ENCODE measurements around the gene MYBPC1.
A peak's percentile ranks its signal among the peaks of the same experiment; 100 is the strongest.
"Not testable (repeated sequence)": the region's sequence is repeated elsewhere in the genome, so short reads cannot be mapped to it uniquely, and the experiment has no call there.

MYBPC1 gene

DNA sequence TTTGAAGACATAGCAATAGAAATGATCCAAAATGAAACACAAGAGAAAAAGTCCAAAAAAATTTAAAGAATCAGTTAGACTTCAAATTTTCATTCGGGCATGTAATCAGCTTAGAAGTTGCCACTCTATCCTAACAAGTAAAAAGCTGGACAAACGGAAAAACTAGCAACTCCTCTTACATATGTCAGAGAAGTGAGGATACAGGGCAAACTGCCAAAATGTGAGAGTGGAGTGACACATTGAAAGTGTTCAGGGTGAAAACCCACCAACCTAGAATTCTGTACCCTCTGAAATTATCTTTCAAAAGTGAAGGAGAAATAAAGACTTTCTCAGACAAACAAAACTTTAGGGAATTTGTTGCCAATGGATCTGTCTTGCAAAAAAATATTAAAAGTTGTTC is 60.6 kb downstream of the MYBPC1 start:
- no peak for DNase-seq

DNA sequence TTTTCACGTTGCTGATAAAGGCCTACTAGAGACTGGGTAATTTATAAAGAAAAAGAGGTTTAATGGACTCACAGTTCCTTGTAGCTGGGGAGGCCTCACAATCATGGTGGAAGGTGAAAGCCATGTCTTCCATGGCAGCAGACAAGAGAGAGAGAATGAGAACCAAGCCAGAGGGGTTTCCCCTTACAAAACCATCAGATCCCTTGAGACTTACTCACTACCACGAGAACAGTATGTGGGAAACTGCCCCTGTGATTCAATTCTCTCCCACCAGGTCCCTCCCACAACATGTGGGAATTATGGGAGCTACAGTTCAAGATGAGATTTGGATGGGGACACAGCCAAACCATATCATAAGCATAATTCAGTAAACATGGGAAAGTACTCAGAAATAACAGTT is 65.9 kb downstream of the MYBPC1 start:
- DNase-seq, result not testable (repeated sequence)

- DNase-seq, result no peak
These were observed 68.5 kb downstream of the MYBPC1 start for GRCh38 chr12:101663298-101663697.

GRCh38 chr12:101664992-101665391 is 70.2 kb downstream of the MYBPC1 start:
- no peak for DNase-seq

DNA sequence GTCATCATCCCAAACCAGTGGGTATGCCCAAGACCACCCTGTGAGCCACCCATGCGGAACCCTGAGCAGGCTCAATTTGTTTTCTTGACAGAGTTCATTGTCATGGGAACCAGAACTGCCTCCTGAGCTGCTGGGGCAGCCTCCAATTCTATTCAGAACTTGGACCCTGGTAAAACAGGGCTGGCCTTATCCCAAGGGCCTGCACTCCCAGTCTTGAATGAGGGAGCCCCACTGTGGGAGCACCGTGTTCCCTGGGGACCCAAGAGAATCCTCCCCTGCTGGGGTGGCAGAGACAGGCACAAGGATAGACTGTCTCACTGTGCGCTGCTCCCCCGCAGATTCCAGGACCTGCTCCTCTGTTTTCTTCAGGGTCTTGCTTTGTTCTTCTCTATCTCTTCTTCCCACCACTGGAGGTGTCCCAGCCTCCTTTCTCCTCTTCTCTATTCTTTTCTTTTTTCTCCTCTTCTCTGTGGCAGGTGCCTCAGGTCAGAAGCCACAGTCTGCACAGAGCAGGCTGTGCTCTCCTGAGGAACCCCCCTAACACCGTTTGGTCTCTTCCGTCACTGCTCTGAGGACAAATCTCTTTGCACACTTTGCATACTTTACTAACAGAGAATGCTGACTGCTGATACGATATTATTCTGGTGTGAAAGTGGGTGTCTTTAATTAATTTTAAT is 71.4 kb downstream of the MYBPC1 start:
- DNase-seq, result no peak

GRCh38 chr12:101667591-101667990 is 72.8 kb downstream of the MYBPC1 start:
- no peak for DNase-seq

DNA sequence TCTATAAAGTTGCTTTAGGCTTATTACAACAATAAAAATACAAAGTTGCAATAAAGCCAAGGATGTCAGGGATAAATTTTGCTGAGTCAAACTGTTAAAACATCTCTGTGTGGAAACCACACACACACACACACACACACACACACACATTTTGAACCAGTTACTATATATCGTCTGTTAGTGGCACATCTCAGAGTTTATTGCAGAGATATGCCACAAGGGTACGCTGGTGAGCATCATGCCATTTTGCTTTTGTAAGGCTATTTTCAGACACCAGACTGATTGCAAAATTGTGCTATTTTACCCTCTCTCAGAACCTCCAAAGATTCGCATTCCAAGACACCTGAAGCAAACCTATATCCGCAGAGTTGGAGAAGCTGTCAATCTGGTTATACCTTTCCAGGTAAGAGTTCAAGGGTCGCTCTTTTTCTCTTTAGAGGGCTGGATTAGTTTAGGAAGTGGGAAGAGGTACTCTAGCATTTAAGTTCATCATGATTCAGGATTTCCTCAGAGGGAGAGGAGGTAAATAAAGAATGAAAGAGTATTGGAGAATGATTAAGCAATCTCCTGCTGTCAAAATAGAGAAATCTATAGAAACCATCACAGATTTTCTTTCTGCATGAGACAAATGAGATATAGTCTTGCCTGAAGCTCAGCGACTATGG is 75.4 kb downstream of the MYBPC1 start:
- DNase-seq, result peak; percentile 65

- peak; percentile 44 for DNase-seq
These were observed 76.5 kb downstream of the MYBPC1 start for GRCh38 chr12:101671157-101671791.

- no peak for DNase-seq
These were observed 77.1 kb downstream of the MYBPC1 start for GRCh38 chr12:101671833-101672232.

DNA sequence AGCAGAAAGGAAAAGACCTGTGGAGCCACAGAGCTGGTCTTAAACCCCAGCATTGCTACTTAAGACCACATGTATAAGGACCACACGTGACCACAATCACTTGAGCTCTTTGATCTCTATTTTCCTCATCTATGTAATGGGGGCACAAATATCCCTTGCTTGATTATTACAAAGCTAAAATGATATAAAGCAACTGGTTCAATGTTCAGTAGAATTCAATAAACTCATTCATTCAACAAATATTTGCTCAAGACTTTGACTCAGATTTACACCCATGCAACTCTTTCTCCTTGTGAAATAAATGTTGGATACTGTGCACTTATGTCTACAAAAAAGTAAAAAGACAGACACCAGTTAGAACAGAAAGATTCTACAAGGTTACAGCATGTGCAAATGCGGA is 80.8 kb downstream of the MYBPC1 start:
- DNase-seq, result no peak

- not testable (repeated sequence) for DNase-seq
These were observed 81.7 kb downstream of the MYBPC1 start for GRCh38 chr12:101676497-101676896.

DNA sequence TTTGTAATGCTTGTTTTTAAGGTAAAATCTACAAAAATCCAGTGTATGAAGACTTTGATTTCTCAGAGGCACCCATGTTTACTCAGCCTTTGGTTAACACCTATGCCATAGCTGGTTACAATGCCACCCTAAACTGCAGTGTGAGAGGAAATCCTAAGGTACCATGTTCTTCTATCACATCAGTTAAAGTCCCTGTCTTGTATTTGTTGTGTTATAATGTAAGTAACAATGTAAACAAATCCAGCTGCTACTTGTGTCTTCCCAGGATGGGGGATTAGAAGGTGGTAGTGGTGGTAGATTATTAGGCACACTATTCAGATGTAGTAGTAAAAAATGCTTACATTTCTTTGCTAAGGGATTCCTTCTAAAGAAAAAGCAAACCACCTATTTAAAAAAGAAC is 83.3 kb downstream of the MYBPC1 start:
- no peak for DNase-seq

- no peak for DNase-seq
These were observed 85.5 kb downstream of the MYBPC1 start for GRCh38 chr12:101680240-101680639.

DNA sequence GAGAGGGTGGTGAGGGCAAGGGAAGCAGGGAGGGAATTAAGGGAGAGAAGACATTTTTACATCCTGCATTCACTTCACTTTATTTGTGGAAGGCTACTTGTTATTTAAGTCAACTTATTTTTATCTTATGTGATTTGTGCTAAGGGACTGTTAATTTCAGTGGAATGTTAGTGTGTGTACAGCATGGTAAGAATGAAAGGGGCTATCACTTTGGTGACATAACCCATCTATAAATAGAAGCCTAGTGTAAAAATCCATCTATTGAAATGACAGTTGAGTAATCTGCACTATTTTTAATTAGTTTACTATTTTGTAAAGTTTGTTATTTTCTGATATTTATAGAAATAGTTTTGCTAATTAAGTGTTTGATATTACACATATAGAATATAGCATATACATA is 85.9 kb downstream of the MYBPC1 start:
- no peak for DNase-seq

- DNase-seq, result not testable (repeated sequence)
These were observed 86.9 kb downstream of the MYBPC1 start for GRCh38 chr12:101681627-101682026.

GRCh38 chr12:101685092-101685491 is 90.3 kb downstream of the MYBPC1 start:
- DNase-seq, result no peak

DNA sequence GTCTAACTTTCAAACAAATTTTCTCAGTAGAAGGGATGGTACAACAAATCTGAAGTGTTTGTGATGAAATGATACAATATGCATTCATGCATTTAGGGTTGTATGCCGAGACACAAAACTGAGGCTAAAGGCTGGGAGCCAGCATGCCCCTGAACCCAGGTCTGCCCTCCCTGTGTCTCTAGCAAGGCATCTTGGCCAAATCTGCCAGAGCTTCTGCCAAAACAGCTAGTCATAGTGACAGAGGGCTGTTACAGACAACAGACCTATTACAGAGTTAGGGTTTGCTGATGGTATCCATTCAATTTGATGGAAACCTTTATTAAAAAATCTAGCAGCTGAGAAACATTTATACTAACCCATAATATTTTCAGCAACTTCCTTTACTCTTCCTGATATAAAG is 91.4 kb downstream of the MYBPC1 start:
- DNase-seq, result no peak

- no peak for DNase-seq
These were observed 95.8 kb downstream of the MYBPC1 start for GRCh38 chr12:101690544-101691098.

DNA sequence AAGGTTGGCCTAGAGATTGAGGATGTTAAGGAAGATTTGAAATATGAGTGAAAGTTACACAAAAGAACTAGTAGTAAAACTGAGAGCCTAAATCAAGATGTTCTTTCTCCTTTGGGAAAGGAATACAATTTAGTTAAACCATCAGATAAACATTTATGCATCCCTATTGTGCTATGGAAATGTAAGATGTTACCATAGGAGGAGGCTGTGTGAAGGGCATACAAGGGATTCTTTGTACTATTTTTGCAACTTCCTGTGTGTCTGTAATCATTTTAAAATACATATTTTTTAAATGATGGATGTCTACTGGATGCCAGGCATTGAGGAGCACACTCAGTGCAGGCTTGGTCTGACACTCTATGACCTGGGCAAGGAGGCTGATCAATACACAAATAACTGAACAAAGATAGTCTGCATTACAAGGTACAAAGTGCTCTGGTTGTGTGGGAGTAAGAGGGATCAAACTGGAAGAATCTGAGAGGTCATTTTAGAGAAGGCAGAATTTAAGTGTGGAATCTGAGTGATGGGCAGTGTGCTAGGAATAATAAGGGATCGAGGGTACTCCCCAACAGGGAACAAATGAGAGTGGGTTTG is 96.8 kb downstream of the MYBPC1 start:
- no peak for DNase-seq

GRCh38 chr12:101694297-101694848 is 99.6 kb downstream of the MYBPC1 start:
- no peak for DNase-seq

DNA sequence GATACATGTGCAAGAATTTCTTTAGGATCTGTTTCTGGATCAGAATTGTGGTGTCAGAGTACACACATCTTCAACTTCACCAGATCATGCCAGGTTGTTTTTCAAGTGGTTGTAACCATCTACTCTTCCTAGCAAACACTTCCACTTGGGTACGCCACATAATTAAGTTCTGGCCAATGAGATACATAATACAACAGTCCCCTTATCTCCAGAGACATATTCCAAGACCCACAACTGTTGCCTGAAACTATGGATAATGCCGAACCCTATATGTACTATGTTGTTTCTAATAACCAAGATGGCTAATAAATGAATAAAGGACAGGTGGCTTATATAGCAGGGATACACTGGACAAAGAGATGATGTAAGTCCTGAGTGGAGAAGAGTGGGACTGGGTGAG is 100.2 kb downstream of the MYBPC1 start:
- DNase-seq, result no peak

- DNase-seq, result no peak
These were observed 100.9 kb downstream of the MYBPC1 start for GRCh38 chr12:101695706-101696105.

All from CD4-positive, alpha-beta T cell treated with Interleukin-10 for 1 hour (primary cell).